Globus pallidus (tissue), 1 donor: ENCODE data around the gene CAPZB.
"Not testable (repeated sequence)": the region's sequence is repeated elsewhere in the genome, so short reads cannot be mapped to it uniquely, and the experiment has no call there.

Source experiments
- DNase-seq: peaks from one replicate; pipeline ENCODE4 v3.0.0-alpha.2; 2015; ENCODE audit warnings: low spot score

The CAPZB gene

GRCh38 chr1:19485362-19486187 lies at the start of gene CAPZB:
TSS of gene CAPZB (minus strand) at chr1:19485539. CDS start at chr1:19485438, 101 bp downstream.
- DNase-seq, result peak; percentile 93

- DNase-seq, result no peak
Measured at GRCh38 chr1:19534281-19534680, 48.9 kb upstream of the CAPZB start.

- no peak for DNase-seq
Measured at GRCh38 chr1:19533626-19534025, 48.3 kb upstream of the CAPZB start.

- DNase-seq, result no peak
Measured at GRCh38 chr1:19532519-19532918, 47.2 kb upstream of the CAPZB start.

GRCh38 chr1:19529664-19530063 lies 44.3 kb upstream of the CAPZB start:
- no peak for DNase-seq

- DNase-seq, result no peak
Measured at GRCh38 chr1:19528438-19528837, 43.1 kb upstream of the CAPZB start.

- DNase-seq, result no peak
Measured at GRCh38 chr1:19525607-19526545, 40.5 kb upstream of the CAPZB start.

- DNase-seq, result no peak
Measured at GRCh38 chr1:19524791-19525190, 39.5 kb upstream of the CAPZB start.

GRCh38 chr1:19522570-19522969 lies 37.2 kb upstream of the CAPZB start:
- not testable (repeated sequence) for DNase-seq

- no peak for DNase-seq
Measured at GRCh38 chr1:19521411-19521810, 36.1 kb upstream of the CAPZB start.

GRCh38 chr1:19517017-19517416 lies 31.7 kb upstream of the CAPZB start:
- DNase-seq, result no peak

GRCh38 chr1:19515201-19515600 lies 29.9 kb upstream of the CAPZB start:
- DNase-seq, result no peak

GRCh38 chr1:19514391-19514831 lies 29.1 kb upstream of the CAPZB start:
- no peak for DNase-seq

- DNase-seq, result no peak
Measured at GRCh38 chr1:19512545-19512944, 27.2 kb upstream of the CAPZB start.

- DNase-seq, result peak; percentile 55
Measured at GRCh38 chr1:19511116-19511515, 25.8 kb upstream of the CAPZB start.

- not testable (repeated sequence) for DNase-seq
Measured at GRCh38 chr1:19509647-19510046, 24.3 kb upstream of the CAPZB start.

- no peak for DNase-seq
Measured at GRCh38 chr1:19507516-19507915, 22.2 kb upstream of the CAPZB start.

- peak; percentile 63 for DNase-seq
Measured at GRCh38 chr1:19505693-19506457, 20.5 kb upstream of the CAPZB start.

- no peak for DNase-seq
Measured at GRCh38 chr1:19504796-19505692, 19.7 kb upstream of the CAPZB start.

- not testable (repeated sequence) for DNase-seq
Measured at GRCh38 chr1:19502284-19502683, 16.9 kb upstream of the CAPZB start.

GRCh38 chr1:19499887-19500286 lies 14.5 kb upstream of the CAPZB start:
- not testable (repeated sequence) for DNase-seq
